KMS-11 (cell line): ENCODE results near the gene SCAPER.

ENCODE experiments used
- H2AFZ ChIP-seq: fragments of 200-600 bp; sonication (generic); 2 replicates; pipeline ENCODE4 v1.6.1; 2016; ENCODE audit warnings: antibody characterized with exemption, mixed run types, low read depth
- H3K27ac ChIP-seq: fragments of 200-600 bp; sonication (generic); 2 replicates; pipeline ENCODE4 v1.6.1; 2016; ENCODE audit warnings: mild to moderate bottlenecking, mixed run types
- H3K27me3 ChIP-seq: fragments of 200-600 bp; sonication (generic); 2 replicates; pipeline ENCODE4 v1.6.1; 2017; ENCODE audit warnings: mild to moderate bottlenecking, low read depth, mixed run types, moderate library complexity; ENCODE audit not compliant: insufficient read depth
- H3K36me3 ChIP-seq: fragments of 200-600 bp; sonication (generic); 2 replicates; pipeline ENCODE4 v1.6.1; 2017; ENCODE audit warnings: mild to moderate bottlenecking, mixed run types; ENCODE audit not compliant: insufficient read depth
- H3K4me1 ChIP-seq: fragments of 200-600 bp; sonication (generic); 2 replicates; pipeline ENCODE4 v1.6.1; 2016; ENCODE audit warnings: mild to moderate bottlenecking, low read depth, mixed run types; ENCODE audit not compliant: poor library complexity, severe bottlenecking
- H3K4me2 ChIP-seq: fragments of 200-600 bp; sonication (generic); 2 replicates; pipeline ENCODE4 v1.7.0; 2016; ENCODE audit warnings: mild to moderate bottlenecking, mixed run types
- H3K4me3 ChIP-seq: fragments of 200-600 bp; sonication (generic); IDR thresholded peaks from 2 replicates; pipeline ENCODE4 v1.6.1; 2017; ENCODE audit warnings: low read depth, low read length, mixed read lengths; ENCODE audit not compliant: insufficient read depth
- H3K79me2 ChIP-seq: fragments of 200-600 bp; sonication (generic); 2 replicates; pipeline ENCODE4 v1.6.1; 2016; ENCODE audit warnings: low read depth, mixed run types; ENCODE audit not compliant: insufficient read depth
- H3K9ac ChIP-seq: fragments of 200-600 bp; sonication (generic); 2 replicates; pipeline ENCODE4 v1.6.1; 2016; ENCODE audit warnings: mild to moderate bottlenecking, mixed run types
- H4K20me1 ChIP-seq: fragments of 200-600 bp; sonication (generic); 2 replicates; pipeline ENCODE4 v1.6.1; 2016; ENCODE audit warnings: mild to moderate bottlenecking, mixed run types; ENCODE audit not compliant: insufficient read depth
- TF ChIP-seq, protein P1 (sequence below): fragments of 200-600 bp; sonication (generic); conservative IDR thresholded peaks from 2 replicates; pipeline ENCODE4 v1.6.1; 2017; ENCODE audit warnings: low read depth, mild to moderate bottlenecking, antibody characterized with exemption, low read length, moderate library complexity, mixed read lengths

Gene SCAPER

DNA sequence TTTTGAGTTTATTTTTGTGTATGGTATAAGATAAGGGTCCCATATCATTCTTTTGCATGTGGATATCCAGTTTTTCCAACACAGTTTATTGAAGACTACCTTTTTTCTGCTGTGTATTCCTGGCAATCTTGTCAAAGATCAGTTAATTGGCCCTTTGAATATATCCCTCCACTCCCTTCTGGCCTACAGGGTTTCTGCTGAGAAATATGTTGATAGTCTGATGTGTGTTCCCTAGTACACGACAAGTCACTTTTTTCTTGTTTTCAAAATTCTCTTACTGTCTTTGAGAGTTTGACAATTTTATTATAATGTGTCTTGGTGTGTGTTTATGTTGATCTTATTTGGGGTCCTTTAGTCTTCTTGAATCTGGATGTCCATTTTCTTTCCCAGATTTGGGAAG, 439.4 kb downstream of the SCAPER start:
- no peak overlapping the region for H2AFZ ChIP-seq
- no peaks in the 10 kb centered on the region for H3K4me1 ChIP-seq
- TF ChIP-seq, protein P1, sequence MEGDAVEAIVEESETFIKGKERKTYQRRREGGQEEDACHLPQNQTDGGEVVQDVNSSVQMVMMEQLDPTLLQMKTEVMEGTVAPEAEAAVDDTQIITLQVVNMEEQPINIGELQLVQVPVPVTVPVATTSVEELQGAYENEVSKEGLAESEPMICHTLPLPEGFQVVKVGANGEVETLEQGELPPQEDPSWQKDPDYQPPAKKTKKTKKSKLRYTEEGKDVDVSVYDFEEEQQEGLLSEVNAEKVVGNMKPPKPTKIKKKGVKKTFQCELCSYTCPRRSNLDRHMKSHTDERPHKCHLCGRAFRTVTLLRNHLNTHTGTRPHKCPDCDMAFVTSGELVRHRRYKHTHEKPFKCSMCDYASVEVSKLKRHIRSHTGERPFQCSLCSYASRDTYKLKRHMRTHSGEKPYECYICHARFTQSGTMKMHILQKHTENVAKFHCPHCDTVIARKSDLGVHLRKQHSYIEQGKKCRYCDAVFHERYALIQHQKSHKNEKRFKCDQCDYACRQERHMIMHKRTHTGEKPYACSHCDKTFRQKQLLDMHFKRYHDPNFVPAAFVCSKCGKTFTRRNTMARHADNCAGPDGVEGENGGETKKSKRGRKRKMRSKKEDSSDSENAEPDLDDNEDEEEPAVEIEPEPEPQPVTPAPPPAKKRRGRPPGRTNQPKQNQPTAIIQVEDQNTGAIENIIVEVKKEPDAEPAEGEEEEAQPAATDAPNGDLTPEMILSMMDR, result no peak
- H3K27ac ChIP-seq, result no peak overlapping the region
- no peak overlapping the region for H3K4me3 ChIP-seq
- no peaks in the 10 kb centered on the region for H3K27me3 ChIP-seq
- H3K36me3 ChIP-seq, result no peaks in the 10 kb centered on the region
- no peak overlapping the region for H3K4me2 ChIP-seq
- no peaks in the 10 kb centered on the region for H3K79me2 ChIP-seq
- no peak overlapping the region for H3K9ac ChIP-seq
- no peaks in the 10 kb centered on the region for H4K20me1 ChIP-seq

DNA sequence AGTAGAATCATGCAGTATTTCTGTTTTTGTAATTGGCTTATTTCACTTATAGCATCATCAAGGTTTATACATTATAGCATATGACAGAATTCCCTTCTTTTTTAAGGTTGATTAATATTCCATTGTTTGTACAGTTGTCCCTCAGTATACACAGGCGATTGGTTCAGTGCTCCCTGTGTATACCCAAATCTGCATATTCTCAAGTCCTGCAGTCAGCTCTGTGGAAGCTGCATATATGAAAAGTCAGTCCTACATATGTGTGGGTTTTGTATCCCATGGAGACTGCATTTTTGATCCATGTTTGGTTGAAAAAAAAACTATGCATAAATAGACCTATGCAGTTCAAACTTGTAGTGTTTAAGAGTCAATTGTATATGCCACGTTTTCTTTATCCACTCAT, 440.9 kb downstream of the SCAPER start:
- Histone ChIP-seq H3K4me1 (no peaks in the 10 kb centered on the region), H3K79me2 (no peaks in the 10 kb centered on the region), H3K4me2 (no peak overlapping the region), H3K27me3 (no peaks in the 10 kb centered on the region), H2AFZ (no peak overlapping the region), H3K27ac (no peak overlapping the region), H3K36me3 (no peaks in the 10 kb centered on the region), H3K4me3 (no peak overlapping the region), H4K20me1 (no peaks in the 10 kb centered on the region), H3K9ac (no peak overlapping the region)
- TF ChIP-seq, protein P1, result no peak

DNA sequence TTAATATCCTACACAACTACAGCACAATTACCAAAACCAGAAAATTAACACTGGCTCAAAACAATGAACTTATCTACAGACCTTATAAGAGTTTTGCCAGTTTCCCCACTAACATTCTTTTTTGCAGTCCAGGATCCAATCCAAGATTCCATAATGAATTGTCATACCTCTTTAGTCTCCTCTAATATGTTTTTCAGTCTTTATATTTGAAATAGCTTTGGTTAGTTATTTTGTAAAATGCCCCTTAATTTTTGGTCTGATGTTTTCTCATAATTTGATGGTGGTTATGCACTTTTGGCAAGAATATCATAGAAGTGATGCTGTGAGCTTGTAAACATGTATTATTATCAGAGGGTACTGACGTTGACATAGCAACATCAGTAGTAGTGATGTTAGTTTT, 444.3 kb downstream of the SCAPER start:
- H3K79me2 ChIP-seq, result no peaks in the 10 kb centered on the region
- H3K27ac ChIP-seq, result no peak overlapping the region
- H2AFZ ChIP-seq, result no peak overlapping the region
- TF ChIP-seq, protein P1, result no peak
- H3K4me3 ChIP-seq, result no peak overlapping the region
- no peaks in the 10 kb centered on the region for H3K27me3 ChIP-seq
- H3K36me3 ChIP-seq, result no peaks in the 10 kb centered on the region
- H4K20me1 ChIP-seq, result no peaks in the 10 kb centered on the region
- H3K9ac ChIP-seq, result no peak overlapping the region
- H3K4me2 ChIP-seq, result no peak overlapping the region
- no peaks in the 10 kb centered on the region for H3K4me1 ChIP-seq

DNA sequence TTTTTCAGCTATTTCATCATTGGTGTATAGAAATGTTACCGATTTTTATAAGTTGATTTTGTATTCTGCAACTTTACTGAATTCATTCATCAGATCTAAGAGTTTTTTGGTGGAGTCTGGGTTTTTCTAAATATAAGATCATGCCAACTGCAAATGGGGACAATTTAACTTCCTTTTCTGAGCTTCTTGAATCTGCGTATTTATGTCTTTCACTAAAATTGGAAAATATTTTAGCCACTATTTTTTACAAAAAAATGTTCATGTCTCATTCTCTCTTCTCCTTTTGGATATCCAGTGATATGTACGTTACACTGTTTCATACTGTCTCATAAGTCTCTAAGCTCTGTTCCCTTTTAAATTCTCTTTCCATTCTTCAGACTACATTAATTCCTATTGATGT, 444.8 kb downstream of the SCAPER start:
- no peaks in the 10 kb centered on the region for H3K27me3 ChIP-seq
- no peak overlapping the region for H3K4me2 ChIP-seq
- H3K4me1 ChIP-seq, result no peaks in the 10 kb centered on the region
- H4K20me1 ChIP-seq, result no peaks in the 10 kb centered on the region
- no peak overlapping the region for H3K27ac ChIP-seq
- H3K9ac ChIP-seq, result no peak overlapping the region
- no peak overlapping the region for H2AFZ ChIP-seq
- no peak overlapping the region for H3K4me3 ChIP-seq
- H3K36me3 ChIP-seq, result no peaks in the 10 kb centered on the region
- TF ChIP-seq, protein P1, result no peak
- H3K79me2 ChIP-seq, result no peaks in the 10 kb centered on the region
